DMS153 (cell line): Measurements from ENCODE around the gene PPIG.
"Not testable (repeated sequence)": the region's sequence is repeated elsewhere in the genome, so short reads cannot be mapped to it uniquely, and the experiment has no call there.

Source experiments
- DNase-seq: peaks from one replicate; lab custom pipeline; 2025; lab: John Stamatoyannopoulos, UW

Gene PPIG

DNA sequence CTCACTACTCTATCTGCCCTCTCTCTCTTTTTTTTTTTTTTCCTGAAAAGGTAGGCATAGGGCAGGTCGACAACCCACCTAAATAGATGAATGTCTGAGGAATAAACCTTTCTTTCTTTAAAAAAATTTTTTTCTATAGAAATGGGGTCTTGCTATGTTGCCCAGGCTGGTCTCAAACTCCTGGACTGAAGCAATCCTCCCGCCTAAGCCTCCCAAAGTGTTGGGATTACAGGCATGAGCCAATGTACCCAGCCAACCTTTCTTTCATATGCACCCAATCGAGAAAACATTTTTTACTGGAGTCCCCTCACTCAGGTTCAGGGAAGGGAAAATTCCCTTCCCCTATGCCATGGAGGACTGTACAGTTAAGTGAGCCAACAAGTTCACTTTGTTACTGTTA, 79.1 kb downstream of the PPIG start:
- no peak for DNase-seq

DNA sequence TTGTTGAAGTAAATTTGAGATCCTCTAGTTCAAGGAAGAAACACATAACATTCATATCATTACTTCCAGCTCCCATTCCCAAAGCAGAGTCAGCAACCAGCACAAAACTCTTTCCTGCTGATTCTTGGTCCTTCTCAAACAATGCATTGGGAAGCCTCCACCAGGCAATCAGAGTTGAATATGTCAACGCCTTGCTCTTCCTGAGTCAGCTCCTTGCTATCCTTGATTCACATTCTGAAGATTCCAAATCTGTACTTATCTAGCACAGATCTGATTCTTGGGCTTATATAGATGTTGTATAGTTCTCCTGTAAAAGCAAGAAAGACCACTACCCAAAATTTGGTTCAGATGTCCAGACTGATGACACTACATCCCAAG, 80.4 kb downstream of the PPIG start:
- DNase-seq = no peak

DNA sequence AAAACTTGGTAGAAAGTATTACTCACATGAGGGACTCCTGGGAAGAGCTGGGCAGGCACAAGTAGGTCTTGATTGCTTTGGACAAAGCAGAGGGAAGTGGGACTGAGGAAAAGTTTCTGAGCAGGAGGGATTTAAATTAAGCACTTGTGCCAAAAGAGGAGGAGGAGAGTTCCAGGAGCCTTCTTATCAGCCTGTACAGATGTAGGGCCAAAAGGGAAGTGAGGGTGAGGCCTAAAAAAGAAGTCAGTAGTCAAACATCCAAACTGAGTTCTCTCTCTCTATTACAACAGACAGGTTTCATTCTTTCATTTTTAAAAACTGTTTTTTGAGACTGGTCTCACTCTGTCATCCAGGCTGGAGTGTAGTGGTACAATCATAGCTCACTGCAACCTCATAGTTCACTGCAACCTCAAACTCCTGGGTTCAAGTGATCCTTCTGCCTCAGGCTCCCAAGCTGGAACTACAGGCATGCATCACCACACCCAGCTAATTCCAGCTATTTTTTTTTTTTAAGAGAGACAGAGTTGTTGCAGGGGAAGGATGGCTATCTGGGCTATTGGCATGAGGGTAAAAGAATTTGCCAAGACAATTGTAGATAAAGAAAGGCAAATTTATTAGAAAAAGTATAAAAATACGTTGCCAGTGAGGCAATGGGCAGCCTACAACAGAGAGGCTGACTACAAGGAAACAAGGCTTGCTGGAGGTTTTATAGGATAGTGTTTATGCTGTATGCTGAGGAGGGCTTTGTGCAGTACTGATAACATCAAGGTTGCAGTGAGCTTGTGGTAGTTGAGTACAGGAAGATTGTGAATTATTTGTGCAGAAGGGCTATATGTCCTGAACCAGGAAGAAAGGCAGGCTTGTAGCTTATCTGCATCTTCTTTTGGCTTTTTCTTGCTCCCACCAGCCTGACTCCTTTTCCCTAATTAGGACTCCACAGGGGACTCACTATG, 81.1 kb downstream of the PPIG start:
- no peak for DNase-seq

DNA sequence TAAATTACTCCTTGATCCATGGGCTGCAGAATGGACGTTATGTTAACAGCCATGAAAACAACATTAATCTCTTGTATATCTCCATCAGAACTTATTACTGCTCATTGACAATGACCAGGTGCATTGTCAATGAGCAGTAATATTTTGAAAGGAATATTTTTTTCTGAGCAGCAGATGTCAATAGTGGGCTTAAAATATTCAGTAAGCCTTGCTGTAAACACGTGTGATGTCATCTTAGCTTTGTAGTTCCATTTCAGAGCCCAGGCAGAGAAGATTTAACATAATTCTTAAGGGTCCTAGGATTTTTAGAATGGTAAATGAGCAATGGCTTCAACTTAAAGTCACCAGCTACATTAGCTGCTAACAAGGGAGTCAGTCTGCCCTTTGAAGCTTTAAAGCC, 83.4 kb downstream of the PPIG start:
- DNase-seq = no peak

DNA sequence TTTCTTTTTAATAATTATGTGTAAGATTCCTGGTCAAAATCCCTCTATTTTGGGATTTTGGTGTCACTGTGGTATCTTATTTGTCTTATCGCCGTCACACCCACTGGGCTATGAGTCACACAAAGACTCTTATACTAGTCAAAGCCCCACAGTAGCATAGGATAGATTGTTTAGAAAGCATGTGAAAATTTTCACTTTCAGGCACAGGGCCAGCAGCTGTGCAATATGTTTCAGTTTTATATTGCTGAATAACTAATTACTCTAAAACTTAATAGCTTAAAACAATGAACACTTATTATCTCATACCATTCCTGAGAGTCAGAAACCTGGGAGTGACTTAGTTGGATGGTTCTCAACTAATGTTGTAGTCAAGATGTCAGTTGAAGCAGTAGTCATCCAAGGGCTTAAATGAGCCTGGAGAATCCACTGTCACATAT, 86.1 kb downstream of the PPIG start:
- DNase-seq = no peak

DNA sequence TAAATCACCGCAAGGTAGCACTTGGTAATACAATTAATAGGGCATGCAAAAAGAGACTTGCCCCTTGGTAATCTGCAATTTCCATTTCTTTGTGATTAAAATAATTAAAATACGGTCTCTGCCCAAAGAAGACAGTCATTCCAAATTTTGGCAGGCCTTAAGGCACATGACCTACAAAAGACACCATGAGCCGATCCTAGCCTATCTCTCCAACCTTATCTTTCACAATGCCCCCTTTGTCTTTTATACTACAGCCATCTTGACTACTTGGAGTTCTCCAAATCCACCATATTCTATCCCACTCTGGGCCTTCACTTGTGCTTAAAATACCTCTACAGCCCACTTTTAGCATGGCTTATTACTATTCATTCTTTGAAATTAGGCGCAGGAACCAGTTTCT, 86.8 kb downstream of the PPIG start:
- DNase-seq = no peak

DNA sequence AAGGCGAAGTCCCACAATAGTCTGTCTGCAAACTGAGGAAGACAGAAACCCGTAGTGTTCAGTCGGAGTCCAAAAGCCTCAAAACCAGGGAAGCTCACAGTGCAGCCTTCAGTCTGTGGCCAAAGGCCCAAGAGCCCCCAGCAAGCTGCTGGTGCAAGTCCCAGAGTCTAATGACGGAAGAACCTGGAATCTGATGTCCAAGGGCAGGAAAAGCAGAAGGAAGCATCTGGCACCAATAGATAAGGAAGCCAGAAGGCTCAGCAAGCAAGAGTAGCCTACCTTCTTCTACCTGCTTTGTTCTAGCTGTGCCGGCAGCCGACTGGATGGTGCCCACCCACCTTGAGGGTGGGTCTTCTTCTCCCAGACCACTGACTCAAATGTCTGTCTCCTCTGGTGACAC, 88.3 kb downstream of the PPIG start:
- DNase-seq = no peak

DNA sequence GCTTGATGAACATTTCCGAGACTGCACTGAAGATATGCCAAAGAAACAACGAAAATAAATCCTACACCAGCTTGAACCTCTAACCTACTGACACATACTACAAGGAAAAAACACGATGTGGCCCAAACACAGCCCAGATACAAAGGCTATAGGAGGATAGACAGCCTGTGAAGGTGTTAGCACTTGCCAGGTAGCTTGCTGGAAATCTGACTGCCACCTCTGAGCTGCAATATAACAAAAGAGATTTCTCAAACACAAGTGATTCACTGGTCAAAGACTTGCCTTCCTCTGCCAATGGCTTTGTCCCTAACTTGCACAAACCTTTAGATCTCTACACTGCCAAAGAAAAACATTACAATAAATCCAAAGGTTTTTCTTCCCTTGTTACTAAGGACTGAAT, 89.0 kb downstream of the PPIG start:
- no peak for DNase-seq

DNA sequence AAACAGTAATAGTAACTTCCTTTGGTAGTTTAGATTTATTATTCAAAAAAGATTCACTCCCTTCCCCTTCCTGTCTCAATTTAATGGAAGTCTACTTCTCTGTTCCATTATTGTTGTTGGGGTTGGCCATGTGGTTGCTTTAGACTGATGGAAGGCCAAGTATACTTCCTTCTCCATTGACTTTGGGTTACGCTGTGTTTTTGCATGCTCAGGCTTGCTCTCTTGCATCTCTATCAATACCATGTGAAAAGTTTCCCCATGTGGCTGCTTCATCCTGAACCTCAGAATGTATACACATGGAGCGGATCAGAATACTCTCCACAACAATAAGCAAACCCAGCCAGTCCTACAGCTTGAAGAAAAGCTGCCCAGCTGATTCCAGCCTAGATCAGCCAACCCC, 89.8 kb downstream of the PPIG start:
- DNase-seq = no peak

DNA sequence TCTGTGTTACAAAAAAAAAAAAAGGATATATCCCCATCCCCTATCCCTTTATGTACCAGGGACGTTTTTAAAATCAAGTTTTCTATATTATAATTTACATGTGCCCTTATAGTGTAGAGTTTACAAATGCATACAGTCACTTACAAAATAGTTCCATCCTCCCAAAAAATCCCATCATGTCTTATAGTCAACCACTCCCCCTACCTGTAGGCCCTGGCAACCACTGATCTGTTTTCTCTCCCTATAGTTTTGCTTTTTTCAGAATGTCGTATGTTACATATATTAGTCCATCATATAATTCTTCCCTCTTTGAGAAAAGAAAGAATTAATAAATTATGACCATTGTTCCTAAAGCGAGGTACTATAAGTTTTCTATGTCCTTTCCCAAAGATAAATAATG, 92.2 kb downstream of the PPIG start:
- DNase-seq = no peak

DNA sequence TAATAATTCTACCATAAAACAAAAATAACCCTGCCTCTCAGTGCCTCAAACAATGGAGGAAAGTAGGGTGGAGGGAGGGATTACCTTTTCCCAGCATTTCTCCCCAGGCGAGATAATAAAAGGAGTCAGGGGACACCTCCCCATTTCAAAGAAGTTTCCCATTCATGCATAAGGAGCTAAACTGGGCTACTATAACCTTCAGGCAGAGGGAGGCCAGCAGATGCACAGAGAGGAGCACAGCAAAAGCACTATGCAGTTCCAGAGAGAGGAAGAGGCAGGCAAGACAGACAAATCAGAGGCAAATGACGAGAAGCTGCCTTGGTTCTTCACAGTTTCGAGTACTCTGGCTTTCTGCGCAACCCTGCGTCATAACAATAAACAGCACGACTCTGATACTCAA, 92.7 kb downstream of the PPIG start:
- no peak for DNase-seq

DNA sequence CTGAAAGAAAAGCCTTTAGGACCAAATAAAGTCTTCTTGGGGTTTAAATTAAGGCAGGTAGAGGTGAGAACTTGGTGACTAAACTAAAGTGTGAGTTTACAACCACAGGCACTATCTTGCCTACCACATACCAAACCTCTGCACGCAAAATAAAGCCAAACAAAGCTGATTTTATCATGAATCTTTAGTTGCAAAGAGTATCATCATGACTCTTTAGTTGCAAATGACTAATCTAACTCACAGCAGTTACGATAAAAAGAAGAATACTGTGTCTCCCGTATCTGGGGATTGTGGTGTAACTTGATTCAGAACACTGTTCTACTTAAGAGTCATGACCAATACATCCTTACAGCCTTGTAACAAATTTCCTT, 98.9 kb downstream of the PPIG start:
- no peak for DNase-seq

DNA sequence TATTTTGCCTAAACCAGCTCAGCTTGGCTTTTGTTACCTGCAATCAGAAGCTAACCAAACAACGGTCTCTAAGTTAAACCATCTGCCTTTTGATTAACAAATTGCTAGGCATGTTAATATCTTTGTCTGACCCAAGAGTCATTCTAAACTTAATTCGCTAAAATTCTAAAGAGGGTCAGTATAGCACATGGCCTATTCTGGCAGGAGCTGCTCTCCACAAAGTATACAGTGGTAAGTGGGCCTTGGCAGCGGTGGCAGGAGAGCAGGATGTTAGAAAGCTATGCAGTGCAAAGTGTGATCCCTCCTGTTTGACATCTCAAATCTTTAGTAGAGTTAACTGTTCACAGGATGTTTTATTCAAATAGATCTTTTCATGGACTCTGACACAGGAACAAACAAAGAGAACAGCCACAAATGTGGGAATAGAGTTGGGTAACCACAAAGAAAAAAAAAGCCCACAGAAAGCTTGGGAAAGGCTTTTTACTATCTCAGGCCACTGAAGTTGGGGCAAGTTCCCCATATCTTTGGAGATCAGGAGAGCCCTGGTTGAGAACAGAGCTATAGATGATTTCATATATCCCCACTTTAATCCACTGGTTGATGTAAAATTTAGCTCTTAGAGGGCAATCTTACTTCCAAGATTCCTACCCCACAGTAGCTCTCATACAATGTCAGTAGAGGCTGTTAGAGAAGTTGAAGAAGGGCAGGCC, 99.4 kb downstream of the PPIG start:
- DNase-seq = no peak

DNA sequence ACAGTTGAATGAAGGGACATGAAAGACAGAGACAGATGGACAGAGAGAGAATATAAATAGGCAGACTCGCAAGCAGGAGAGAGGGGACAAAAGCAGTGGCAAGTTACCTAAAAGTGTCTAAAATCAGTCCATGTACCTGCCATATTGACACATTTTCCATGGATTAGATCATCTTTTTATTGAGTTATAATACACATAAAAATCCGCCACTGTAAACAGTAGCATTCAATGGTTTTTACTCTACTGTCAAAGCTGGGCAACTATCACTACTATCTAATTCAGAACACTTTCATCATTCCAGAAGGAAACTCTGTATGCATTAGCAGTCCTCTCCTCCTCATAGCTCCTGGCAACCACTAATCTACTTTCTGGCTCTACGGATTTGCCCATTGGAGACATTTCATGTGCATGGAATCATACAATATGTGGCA, 100.0 kb downstream of the PPIG start:
- DNase-seq = no peak

DNA sequence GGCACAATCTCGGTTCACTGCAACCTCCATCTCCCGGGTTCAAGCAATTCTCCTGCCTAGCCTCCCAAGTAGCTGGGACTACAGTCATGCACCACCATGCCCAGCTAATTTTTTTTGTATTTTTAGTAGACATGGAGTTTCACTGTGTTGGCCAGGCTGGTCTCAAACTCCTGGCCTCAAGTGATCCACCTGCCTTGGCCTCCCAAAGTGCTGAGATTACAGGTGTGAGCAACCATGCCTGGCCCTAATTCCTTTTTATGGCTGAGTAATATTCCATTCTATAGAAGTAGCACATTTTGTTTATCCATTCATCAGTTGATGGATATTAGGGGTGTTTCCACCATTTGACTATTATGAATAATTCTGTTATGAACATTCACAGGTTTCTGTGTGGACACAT, 100.6 kb downstream of the PPIG start:
- DNase-seq = not testable (repeated sequence)

DNA sequence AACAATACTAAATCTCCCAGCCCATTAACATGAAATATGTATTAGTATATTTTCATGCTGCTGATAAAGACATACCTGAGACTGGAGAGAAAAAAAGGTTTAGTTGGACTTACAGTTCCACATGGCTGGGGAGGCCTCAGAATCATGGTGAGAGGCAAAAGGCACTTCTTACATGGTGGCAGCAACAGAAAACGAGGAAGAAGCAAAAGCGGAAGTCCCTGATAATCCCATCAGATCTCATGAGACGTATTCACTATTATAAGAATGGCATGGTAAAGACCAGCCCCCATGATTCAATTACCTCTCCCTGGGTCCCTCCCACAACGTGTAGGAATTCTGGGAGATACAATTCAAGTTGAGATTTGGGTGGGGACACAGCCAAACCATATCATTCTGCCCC, 102.7 kb downstream of the PPIG start:
- DNase-seq = not testable (repeated sequence)

DNA sequence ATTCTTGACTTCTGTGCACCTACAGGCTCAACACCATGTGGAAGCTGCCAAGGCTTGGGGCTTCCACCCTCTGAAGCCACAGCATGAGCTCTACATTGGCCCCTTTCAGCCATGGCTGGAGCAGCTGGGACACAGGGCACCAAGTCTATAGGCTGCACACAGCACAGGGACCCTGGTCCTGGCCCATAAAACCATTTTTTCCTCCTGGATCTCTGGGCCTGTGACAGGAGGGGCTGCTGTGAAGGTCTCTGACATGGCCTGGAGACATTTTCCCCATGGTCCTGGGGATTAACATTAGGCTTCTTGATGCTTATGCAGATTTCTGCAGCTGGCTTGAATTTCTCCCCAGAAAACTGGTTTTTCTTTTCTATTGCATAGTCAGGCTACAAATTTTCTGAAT, 103.8 kb downstream of the PPIG start:
- DNase-seq = not testable (repeated sequence)

DNA sequence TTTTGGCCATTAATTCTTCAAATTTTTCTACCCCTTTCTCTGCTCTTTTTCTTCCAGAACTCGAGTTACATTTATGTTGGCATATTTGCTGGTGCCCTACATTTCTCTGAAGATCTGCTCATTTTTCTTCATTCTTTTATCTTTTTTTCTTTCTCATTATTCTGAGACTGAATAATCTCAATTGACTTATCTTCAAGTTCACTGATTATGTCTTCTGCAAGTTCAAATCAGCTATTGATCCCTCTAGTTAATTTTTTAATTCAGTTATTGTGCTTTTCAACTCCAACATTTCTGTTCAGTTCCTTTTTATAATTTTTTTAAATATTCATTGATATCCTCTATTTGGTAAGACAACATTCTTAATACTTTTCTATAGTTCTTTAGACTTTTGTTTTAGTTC, 106.8 kb downstream of the PPIG start:
- DNase-seq = no peak
